UCSD-AML1 (cell line): ENCODE data around the gene KCNA10.
"Not testable (repeated sequence)": the region's sequence is repeated elsewhere in the genome, so short reads cannot be mapped to it uniquely, and the experiment has no call there.

Experiments
- DNase-seq: peaks from one replicate; lab custom pipeline; 2025; ENCODE audit not compliant: unreplicated experiment; lab: John Stamatoyannopoulos, UW

Gene KCNA10

DNA sequence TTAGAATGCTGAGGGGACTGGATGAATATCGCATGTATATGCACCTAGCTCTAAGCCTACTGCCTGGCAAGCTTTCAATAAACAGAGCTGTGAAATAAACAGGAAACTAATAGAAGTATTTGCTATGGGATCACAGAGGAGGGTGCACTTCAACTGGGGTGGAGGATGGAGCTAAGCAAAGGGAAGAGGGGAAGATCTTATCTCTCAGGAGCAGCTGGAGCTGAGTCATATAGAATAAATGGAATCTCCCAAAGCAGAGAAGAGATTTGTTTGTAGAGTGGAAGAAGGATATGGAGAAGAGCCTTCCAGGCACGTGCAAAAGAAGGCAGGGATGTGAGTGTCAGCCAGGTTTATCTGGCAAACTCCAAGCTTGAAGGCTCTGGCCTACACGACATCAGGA, 17.0 kb upstream of the KCNA10 start:
- no peak for DNase-seq

DNA sequence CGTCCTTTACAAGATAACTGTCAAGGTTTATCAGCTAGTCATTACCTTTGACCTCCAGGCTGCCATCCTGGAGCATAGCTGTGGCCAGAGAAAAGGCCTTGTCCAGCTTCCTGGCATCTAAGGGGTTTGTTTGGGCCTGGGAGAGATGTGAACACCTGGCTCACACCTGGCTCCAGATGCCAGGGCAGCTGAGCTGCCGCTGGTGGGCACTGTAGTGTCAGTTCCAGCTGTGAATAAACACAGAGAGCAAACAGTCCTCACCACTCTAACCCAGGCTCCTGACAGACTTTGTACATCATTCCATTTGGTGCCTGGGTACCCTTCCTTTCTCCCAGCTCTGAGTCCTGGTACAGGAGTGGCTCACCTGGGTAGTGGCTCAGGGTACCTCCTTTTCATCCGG, 14.3 kb upstream of the KCNA10 start:
- no peak for DNase-seq

DNA sequence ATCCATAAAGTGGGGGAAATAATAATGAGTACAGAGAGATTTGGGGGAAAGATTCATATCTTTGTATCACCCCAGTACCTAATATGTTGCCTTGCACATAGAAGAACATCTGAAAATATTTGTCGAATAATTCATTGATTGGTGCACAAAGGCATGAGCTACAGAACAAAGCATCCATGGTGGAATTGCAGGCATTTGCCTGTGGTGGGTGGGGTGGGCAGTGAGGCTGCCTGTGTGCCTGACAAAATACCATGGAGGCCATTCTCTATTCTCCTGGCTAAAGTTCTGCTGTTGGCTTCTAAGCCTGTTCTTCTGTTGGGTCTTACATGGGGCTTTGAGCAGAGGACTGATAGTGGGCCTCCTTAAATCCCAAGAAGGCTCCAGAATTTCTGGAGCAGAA, 10.0 kb upstream of the KCNA10 start:
- no peak for DNase-seq

DNA sequence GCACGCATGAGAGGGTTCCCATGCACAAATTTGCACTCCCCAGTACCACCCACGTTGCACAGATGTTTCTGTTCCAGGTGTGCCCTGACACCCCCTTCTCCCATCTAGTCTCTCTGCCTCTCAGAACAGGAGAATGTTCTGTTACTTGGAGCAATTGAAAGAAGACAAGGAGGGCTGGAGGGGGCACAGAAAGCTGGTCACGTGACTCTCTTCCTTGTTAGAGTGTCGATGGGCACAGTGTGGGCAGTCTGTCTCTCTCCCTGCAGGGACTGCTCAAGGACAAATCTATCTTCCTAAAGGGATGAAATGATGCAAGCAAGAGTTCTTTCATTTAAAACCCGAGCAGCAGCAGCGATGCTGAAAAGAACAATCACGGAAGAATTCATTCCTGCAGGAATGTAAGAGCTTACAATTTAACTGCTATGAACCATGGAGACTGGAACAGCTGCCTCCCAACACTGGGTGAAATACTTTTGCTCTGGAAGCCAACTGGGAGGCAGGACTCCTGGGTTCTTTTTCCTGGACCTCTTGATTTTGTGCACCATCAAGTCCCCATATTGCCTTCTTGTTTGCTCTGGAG, 7.3 kb upstream of the KCNA10 start:
- no peak for DNase-seq

DNA sequence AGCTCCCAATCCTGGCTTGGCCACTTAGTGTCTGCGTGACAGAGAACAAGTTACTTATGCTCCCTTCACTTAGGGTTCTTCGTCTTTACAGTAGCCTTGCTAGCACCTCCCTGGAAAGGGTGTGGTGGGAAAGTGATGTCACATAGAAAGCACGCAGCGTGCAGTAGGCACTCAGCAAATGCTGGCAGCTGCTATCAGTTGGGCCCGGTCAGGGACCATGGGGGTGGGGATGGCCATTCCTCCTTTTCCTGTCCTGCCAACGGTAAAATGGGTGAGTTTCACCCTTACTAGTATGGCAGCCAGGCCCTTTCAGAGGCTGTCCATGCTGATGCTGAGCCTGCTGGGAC, 6.2 kb upstream of the KCNA10 start:
- no peak for DNase-seq

DNA sequence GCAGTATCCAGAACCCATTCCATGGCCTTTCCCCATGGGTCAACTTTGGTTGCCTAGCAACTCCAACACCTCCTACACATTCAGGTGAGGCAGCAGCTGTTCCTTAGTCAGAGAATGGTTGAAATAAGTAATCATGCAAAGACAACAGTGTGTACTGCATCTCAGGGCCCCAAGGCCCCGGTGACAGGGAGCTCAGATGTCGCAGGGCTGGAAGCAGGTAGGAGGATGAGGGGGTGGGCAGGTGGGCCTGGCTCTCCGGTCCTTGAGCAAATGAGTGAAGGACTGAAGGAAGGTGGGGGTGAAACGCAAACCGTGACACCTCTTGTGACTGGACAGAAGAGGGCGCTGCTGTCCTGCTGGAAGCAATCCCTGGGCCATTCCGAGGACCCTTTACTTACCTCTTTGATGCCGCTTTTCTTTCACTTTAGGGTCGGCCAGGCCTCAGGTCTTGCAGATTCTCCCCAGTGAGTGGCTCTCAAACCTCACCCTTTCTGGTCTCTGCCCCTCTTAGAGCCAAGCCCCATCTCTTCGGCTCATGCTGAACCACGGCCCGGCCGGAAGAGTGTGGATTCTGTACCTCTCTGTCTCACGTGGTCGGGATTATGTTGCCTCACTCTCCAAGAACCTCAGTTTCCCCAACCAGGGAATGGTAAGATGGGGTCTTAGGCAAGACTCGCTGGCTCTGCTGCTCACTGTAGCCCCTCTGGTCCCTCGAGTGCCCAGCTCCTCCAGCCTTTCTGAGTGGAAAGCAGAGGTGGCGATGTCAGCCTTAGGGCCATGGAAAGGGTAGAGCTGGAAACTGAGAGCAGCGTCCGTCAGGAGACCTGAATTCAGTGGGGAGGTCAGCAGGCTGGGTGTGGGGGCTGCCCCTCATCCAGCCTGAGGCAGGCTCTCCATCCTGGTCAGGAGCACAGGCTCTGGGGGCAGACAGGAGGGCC, 5.6 kb upstream of the KCNA10 start:
- DNase-seq, result no peak

DNA sequence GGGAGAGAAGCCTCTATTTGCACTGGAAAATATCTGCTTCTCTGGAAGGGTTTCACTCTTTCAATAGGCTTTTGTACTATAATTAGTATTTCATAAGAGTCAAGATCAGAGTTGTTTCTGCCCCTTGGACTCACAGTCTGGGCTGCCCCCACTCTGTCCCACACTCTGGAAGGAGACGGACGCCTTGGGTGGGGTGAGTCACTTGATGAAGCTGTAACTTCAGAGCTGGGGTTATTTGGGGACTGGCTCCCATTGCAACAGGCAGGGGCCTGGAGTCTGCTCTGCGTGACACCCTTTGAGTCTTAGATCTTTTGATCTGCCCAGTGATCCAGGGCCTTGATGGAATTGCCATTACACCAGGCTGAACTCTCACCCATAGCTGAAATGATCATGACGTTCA, 4.0 kb upstream of the KCNA10 start:
- no peak for DNase-seq

DNA sequence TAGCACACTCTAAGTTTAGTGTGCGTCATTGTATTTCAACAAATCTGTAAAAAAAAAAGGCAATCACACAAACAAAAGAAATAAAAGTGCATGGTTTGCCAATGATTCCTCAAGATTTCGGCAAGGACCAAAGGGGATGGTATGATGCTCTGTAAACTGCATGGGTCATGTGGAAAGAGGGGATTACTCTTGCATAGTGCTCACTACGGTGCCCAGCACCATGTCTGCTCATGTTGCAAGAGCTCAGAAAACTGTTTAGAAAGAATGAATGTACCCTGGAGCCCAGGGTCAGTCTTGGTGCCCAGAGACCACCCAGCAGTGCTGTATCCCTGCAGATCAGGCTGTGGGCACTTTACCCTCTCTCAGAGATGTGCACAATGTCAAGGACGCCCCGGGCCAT, 3.6 kb upstream of the KCNA10 start:
- DNase-seq, result no peak

DNA sequence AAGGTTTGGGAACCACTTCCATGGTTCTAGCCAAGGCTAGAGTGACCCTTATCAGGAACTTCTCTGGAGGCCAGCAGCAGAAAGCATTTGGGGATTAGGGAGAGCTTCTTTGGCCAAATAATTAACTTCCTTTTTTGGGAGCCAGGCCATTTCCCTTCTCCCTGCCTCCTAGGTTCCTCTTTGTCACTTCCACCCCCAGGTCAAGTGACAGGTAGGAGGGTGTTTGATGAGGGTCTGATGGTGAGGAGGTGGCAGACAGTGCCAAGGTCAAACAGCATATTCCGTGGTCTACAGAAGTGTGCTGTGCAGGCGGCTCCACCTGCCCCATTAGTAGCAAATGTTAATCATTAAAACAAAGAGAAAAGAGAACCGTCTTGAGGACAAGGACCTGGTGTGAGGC, 1.9 kb upstream of the KCNA10 start:
- no peak for DNase-seq

DNA sequence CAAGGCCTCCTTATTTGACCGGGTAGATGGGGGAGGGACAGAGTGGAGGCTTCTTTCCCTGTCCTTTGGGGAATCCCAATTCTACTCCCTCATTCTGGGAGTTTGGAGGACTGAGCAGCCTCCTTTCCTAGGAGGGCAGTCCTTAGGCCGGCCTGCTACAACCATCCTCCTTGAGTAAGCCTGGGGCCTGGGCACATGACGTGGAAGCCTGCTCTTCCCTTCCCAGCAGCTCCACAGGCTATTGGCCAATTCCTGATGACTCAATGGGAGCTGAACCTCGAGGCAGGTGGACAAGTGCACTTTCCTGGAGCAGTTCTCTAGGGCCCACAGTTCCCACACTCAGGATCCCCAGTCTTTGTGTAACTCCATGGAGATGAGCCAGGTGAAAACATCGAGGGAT, 3.1 kb downstream of the KCNA10 start:
- no peak for DNase-seq

DNA sequence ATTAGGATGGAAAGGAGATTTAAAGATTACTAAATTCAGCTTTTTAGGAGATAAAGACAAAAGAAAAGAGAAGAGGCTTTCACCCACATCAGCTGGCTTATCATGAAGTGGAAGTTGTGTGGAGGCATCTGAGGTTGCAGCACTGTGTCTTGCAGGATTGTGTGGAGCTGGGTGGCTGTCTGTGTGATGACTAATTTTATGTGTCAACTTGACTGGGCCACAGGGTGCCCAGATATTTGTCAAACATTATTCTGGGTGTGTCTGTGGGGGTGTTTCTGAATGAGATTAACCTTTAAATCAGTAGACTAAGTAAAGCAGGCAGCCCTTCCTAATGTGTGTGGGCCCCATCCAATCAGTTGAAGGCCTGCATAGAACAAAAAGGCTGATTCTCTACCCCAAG, 3.9 kb downstream of the KCNA10 start:
- DNase-seq, result no peak

DNA sequence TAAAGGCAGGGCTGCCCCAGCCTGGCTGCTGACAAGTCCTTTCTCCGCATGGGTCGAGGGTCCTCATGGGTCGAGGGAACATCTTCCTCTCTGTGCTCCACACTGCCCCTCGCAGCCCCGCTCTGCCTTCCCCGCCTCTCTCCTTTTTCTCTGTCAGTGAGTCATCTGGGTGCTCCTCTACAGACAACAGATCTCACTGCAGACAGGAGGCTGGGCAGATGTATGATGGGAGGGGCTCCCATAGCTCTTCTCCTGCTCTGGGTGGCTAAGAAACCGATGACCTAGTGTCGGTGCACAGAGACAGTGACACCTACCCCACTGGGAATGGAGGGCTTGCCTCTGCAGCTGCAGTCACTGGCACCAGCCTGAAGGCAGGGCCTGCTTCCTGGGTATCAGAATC, 5.5 kb downstream of the KCNA10 start:
- no peak for DNase-seq

DNA sequence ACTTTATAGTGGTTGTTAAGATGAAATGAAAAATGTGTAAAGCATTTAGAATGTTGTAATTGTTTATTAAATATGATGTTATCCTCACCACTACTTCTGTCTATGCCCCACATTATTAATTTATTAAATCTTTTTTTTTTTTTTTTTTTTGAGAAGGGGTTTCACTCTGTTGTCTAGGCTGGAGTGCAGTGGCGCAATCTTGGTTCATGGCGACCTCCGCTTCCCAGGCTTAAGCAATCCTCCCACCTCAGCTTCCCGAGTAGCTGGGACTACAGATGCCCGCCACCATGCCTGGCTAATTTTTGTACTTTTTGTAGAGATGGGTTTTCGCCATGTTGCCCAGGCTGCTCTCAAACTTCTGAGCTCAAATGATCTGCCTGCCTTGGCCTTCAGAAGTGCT, 7.5 kb downstream of the KCNA10 start:
- DNase-seq, result no peak

DNA sequence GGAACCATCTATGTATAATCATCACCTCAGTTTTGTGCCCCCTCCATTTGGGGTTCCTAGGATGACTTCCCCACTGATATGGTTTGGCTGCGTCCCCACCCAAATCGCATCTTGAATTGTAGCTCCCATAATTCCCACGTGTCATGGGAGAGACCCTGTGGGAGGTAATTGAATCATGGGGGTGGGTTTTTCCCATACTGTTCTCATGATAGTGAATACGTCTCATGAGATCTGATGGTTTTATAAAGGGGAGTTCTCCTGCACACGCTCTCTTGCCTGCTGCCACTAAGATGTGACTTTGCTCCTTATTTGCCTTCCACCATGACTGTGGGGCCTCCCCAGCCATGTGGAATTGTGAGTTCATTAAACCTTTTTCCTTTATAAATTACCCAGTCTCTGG, 8.1 kb downstream of the KCNA10 start:
- DNase-seq, result not testable (repeated sequence)

DNA sequence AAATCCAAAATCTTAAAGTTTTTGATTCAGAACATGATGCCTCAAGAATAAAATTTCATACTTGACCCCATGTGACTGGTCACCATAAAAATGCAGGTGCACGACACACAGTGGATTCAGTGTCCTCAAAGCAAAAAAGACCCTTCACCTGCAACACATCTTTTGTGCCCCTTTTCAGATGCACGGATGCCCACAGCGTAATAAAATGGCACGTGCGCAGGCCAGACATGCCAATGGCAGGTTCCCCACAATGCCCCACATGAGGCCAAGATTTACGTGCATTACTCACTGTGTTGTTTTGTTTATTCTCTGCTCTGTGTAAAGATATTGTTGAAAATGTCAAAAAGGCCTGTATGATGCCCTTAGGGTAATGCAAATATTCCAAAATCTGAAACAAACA, 9.3 kb downstream of the KCNA10 start:
- no peak for DNase-seq

DNA sequence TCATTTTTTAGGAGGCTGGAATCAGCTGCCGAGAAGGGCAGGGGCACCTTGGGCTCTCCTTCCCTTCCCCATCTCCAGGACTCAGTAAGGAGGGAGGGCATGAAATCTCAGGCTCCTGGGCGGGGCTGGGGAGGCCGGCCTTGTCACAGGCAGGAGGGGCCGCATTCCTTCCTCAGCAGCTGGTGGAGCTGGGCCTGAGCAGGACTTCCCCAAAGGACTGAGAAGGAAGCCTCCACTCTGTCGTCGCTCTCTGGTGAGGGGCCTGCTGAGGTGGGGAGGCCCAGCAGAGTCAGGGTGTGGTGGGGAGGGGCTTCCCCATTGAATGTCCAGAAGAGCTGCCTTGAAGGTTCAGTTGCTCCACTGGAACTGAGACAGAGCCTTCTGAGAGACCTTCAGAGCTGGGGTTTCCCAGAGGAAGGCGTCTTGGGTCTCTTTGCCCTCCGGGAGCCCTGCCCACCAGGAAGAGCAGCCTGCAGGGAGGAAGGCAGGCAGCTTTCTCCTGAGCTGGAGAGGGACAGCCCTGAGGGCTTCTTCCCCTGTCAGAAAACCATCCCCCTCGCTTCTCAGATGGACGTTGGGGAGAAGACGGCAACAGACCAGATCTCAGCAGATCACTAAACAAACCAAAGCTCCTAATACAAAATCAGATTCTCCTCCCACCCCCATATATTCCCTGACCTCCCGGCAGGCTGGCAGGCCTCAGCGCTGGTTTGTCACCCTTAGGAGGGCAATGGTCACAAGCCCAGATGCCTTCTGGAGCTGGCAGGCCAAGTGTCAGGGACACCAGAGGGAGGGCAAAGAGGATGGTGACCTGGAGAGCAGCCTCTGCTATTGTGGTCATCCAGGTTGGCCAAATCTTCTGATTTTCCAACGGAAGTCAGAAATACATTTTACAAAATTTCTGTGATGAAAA, 10.7 kb downstream of the KCNA10 start:
- peak; percentile 22 for DNase-seq

DNA sequence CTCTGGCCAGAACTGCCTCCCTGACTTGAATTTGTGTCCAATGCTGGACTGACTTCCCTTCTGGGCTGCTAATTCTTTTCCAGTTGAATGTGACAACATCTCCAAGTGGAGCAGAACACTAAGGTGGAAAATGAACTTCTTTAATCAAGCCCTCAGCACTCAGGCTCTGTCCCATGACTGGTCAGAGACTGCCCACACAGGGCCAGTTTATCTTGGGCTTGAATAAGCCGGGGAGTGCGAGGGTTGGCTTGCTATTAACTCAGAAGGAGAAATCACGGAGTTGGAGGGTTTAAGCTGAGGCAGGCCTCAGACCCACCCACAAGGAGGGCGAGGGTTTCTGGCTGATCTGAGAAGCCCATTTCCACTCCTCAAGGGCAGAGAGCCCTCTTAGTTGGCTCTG, 12.4 kb downstream of the KCNA10 start:
- no peak for DNase-seq

DNA sequence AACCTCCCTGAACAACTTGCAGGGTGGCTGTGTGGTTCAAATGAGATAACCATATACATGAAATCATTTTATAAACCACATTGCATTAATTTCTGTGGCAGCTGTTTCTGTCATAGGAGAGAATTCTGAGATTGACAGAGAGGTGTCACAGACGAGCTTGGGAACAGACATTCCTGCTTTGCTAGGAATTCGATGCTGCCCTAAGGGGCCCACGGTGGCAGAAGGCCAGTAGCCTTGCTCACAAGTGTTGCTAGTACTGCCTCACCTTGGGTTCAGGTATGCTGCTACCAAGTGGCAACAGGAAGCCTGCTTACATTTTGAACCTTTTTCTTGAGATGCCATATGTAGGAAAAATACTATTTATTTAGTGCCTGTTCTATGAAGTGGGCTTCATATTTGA, 13.4 kb downstream of the KCNA10 start:
- no peak for DNase-seq

DNA sequence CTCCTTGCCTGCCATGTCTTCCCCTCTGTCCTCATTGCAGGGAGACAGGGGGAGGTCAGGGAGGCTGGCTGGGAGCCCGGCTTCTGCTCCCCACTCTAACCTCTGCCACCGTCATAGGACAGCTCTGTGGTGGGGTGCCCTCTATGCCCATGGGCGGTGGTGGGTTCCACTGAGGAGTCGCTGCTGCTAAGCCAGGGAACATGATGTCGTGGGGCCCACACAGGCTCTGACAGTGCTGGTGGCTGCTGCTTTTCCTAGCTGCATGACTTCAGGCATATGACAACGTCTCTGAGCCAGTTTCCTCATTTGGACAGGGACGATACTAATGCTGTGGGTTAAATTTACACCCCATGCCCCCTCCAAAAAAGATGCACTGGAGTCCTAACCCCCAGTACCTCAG, 14.7 kb downstream of the KCNA10 start:
- DNase-seq, result no peak

DNA sequence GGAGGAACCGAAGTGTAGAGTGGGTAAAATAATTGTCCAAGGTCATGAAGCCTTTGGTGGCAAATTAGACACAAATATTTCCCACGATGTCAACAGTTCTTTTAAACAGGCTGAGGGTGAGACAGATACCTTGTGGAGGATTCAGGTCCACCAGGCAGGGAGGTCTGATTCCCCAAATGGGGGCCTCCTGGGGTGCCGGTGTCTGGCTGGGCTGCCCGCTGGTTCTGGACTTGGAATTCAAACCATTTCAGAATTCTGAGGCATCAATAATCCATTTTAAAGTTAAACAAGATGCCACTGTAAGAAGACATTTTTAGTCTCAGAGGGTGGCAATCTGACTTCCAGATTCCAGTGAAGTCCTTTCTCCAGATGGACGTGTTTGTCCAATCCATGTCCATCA, 15.5 kb downstream of the KCNA10 start:
- no peak for DNase-seq

DNA sequence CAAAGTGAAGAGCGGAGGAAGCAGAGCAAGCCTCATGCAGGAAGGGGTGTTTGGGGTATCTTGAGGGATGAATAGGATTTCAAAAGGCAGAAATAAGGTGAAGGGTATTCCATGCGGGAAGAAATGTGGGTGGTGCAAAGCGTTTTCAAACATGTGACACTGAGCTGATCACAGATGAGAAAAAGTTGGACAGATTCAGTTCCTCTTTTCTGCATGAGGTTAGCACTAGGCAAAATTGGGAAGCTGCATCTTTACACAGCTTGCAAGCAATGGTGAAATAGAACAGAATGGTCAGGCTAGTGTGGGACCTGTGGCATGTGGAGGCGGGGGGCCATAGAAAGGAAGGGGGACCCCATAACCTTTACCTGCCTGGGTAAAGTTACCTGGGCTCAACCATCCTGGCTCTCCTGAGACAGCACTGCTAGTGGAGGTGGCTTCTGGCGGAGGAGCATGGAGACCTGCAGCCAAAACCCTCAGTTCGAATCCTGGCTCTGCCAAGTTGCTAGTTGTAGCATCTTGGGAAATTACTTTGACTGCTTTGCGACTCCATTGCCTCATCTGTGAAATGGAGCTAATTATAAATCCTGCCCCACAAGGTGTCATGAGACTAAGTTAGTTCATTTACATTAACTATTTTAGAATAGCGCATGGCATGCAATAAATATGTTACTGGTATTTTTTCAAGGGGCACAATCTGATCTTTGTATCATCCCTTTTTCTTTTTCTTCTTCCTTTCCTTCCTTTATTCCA, 16.4 kb downstream of the KCNA10 start:
- no peak for DNase-seq
